Neural progenitor cell (in vitro differentiated cells): ENCODE measurements around the gene KCNK17. TPM values are rescaled to one million over a fixed set of nuclear protein-coding genes. Genes with fewer than 3 reads are reported as not detected.

Source experiments
- DNase-seq: peaks from one replicate; pipeline ENCODE4 v3.0.0-alpha.2; 2016; ENCODE audit warnings: low spot score
- H2AFZ ChIP-seq: fragments of 200-600 bp; sonication (generic); replicated peaks from 2 replicates; pipeline ENCODE4 v1.6.1; 2016; ENCODE audit warnings: antibody characterized with exemption
- H3F3A ChIP-seq: fragments of 200-600 bp; sonication (generic); 2 replicates; pipeline ENCODE4 v1.6.1; 2016; ENCODE audit warnings: antibody characterized with exemption, low read depth
- H3K27ac ChIP-seq: fragments of 200-600 bp; sonication (generic); 2 replicates; pipeline ENCODE4 v1.5.1; 2016; ENCODE audit warnings: mild to moderate bottlenecking
- H3K27me3 ChIP-seq: fragments of 200-600 bp; sonication (generic); 2 replicates; pipeline ENCODE4 v1.6.1; 2016; ENCODE audit warnings: mild to moderate bottlenecking, moderate library complexity
- H3K36me3 ChIP-seq: fragments of 200-600 bp; sonication (generic); 2 replicates; pipeline ENCODE4 v1.5.1; 2016
- H3K4me1 ChIP-seq: fragments of 200-600 bp; sonication (generic); 2 replicates; pipeline ENCODE4 v1.6.1; 2016; ENCODE audit warnings: mixed run types
- H3K4me2 ChIP-seq: fragments of 200-600 bp; sonication (generic); 2 replicates; pipeline ENCODE4 v1.6.1; 2016
- H3K4me3 ChIP-seq: fragments of 200-600 bp; sonication (generic); 2 replicates; pipeline ENCODE4 v1.5.1; 2016
- H3K79me2 ChIP-seq: fragments of 200-600 bp; sonication (generic); 2 replicates; pipeline ENCODE4 v1.6.1; 2016; ENCODE audit warnings: low read depth
- H3K9ac ChIP-seq: fragments of 200-600 bp; sonication (generic); 2 replicates; pipeline ENCODE4 v1.6.1; 2016
- H3K9me3 ChIP-seq: fragments of 200-600 bp; sonication (generic); 2 replicates; pipeline ENCODE4 v1.5.1; 2016; ENCODE audit warnings: low read depth
- H4K20me1 ChIP-seq: fragments of 200-600 bp; sonication (generic); 2 replicates; pipeline ENCODE4 v1.6.1; 2016; ENCODE audit warnings: low read depth
- H3K27ac Mint-ChIP-seq: 3 replicates; pipeline ENCODE4 v1.8.0; 2021; ENCODE audit warnings: mixed read lengths
- H3K27me3 Mint-ChIP-seq: 2 replicates; pipeline ENCODE4 v1.8.0; 2022; ENCODE audit warnings: low read depth, mild to moderate bottlenecking, inconsistent platforms, moderate library complexity, mixed read lengths; ENCODE audit not compliant: insufficient read depth
- H3K36me3 Mint-ChIP-seq: 3 replicates; pipeline ENCODE4 v1.8.0; 2021; ENCODE audit warnings: mixed read lengths
- H3K4me1 Mint-ChIP-seq: 3 replicates; pipeline ENCODE4 v1.8.0; 2021; ENCODE audit warnings: mixed read lengths
- H3K4me3 Mint-ChIP-seq: 3 replicates; pipeline ENCODE4 v1.8.0; 2021; ENCODE audit warnings: mild to moderate bottlenecking, moderate library complexity, mixed read lengths
- H3K9me3 Mint-ChIP-seq: 3 replicates; pipeline ENCODE4 v1.8.0; 2020; ENCODE audit warnings: mixed read lengths
- CTCF ChIP-seq: fragments of 200-600 bp; sonication (generic); IDR thresholded peaks from 2 replicates; pipeline ENCODE4 v1.5.1; 2017; ENCODE audit warnings: antibody characterized with exemption, mild to moderate bottlenecking
- EZH2 ChIP-seq: fragments of 200-600 bp; sonication (generic); IDR thresholded peaks from 2 replicates; pipeline ENCODE4 v1.6.1; 2017; ENCODE audit warnings: antibody characterized with exemption, mild to moderate bottlenecking, moderate library complexity
- EZH2phosphoT487 ChIP-seq: fragments of 200-600 bp; sonication (generic); IDR thresholded peaks from 2 replicates; pipeline ENCODE4 v1.6.1; 2017; ENCODE audit warnings: antibody characterized with exemption
- total RNA-seq: library from RNA; depleted of rRNA; stranded (reverse); fragments of >200 nt; gene quantifications from 2 replicates; pipeline ENCODE4 v1.2.3, GENCODE V29; 2015; ENCODE audit warnings: low replicate concordance

Gene KCNK17
- total RNA-seq, 1 donor from 2014 or later, result not detected

GRCh38 chr6:39303425-39304153 is 10.6 kb downstream of the KCNK17 start:
- no peak overlapping the region for H3K4me2 ChIP-seq
- H3K27me3 ChIP-seq, result no peaks in the 10 kb centered on the region
- no peak overlapping the region for H3K4me3 Mint-ChIP-seq
- no peak overlapping the region for H3K27ac Mint-ChIP-seq
- peaks cover 2% of the 10 kb centered on the region for H3K27me3 Mint-ChIP-seq
- H2AFZ ChIP-seq, result peak overlapping the region; percentile 85
- H3K9me3 Mint-ChIP-seq, result no peaks in the 10 kb centered on the region
- H3K79me2 ChIP-seq, result no peaks in the 10 kb centered on the region
- H3K9me3 ChIP-seq, result no peaks in the 10 kb centered on the region
- H3K4me1 Mint-ChIP-seq, result peaks cover 5% of the 10 kb centered on the region
- H3K27ac ChIP-seq, result no peak overlapping the region
- no peak overlapping the region for H3K9ac ChIP-seq
- no peaks in the 10 kb centered on the region for H4K20me1 ChIP-seq
- no peak for DNase-seq
- H3K4me3 ChIP-seq, result no peak overlapping the region
- H3F3A ChIP-seq, result no peaks in the 10 kb centered on the region
- no peaks in the 10 kb centered on the region for H3K36me3 ChIP-seq
- TF ChIP-seq EZH2phosphoT487 (no peak), EZH2 (no peak)
- H3K36me3 Mint-ChIP-seq, result no peaks in the 10 kb centered on the region
- no peaks in the 10 kb centered on the region for H3K4me1 ChIP-seq

GRCh38 chr6:39302669-39303424 is 11.4 kb downstream of the KCNK17 start:
- H3K4me3 ChIP-seq, result no peak overlapping the region
- H3K9ac ChIP-seq, result no peak overlapping the region
- H3F3A ChIP-seq, result no peaks in the 10 kb centered on the region
- Mint-ChIP-seq H3K27me3 (peaks cover 2% of the 10 kb centered on the region), H3K27ac (peak overlapping the region; percentile 11), H3K4me1 (peaks cover 5% of the 10 kb centered on the region), H3K4me3 (no peak overlapping the region), H3K36me3 (no peaks in the 10 kb centered on the region), H3K9me3 (no peaks in the 10 kb centered on the region)
- no peak overlapping the region for H3K27ac ChIP-seq
- TF ChIP-seq EZH2 (no peak), CTCF (peak; percentile 80), EZH2phosphoT487 (no peak)
- peaks cover under 1% of the 10 kb centered on the region for H3K4me1 ChIP-seq
- no peaks in the 10 kb centered on the region for H3K9me3 ChIP-seq
- H3K36me3 ChIP-seq, result no peaks in the 10 kb centered on the region
- no peaks in the 10 kb centered on the region for H4K20me1 ChIP-seq
- peak overlapping the region; percentile 85 for H2AFZ ChIP-seq
- peak; percentile 93 for DNase-seq
- no peaks in the 10 kb centered on the region for H3K27me3 ChIP-seq
- no peaks in the 10 kb centered on the region for H3K79me2 ChIP-seq
- no peak overlapping the region for H3K4me2 ChIP-seq

- H3K79me2 ChIP-seq, result no peaks in the 10 kb centered on the region
These were observed 12.2 kb downstream of the KCNK17 start for GRCh38 chr6:39302011-39302410.

More at GRCh38 chr6:39302011-39302410, 12.2 kb downstream of the KCNK17 start:
- no peak overlapping the region for H3K4me3 ChIP-seq
- no peak overlapping the region for H3K9ac ChIP-seq
- no peak overlapping the region for H2AFZ ChIP-seq
- no peaks in the 10 kb centered on the region for H3K9me3 ChIP-seq
- no peaks in the 10 kb centered on the region for H3K36me3 ChIP-seq
- Mint-ChIP-seq H3K4me1 (peaks cover 8% of the 10 kb centered on the region), H3K27me3 (peaks cover 2% of the 10 kb centered on the region), H3K36me3 (no peaks in the 10 kb centered on the region), H3K4me3 (no peak overlapping the region), H3K27ac (no peak overlapping the region), H3K9me3 (no peaks in the 10 kb centered on the region)
- peaks cover 5% of the 10 kb centered on the region for H3K4me1 ChIP-seq
- no peaks in the 10 kb centered on the region for H3F3A ChIP-seq
- H4K20me1 ChIP-seq, result no peaks in the 10 kb centered on the region
- no peak for TF ChIP-seq EZH2phosphoT487
- no peak for TF ChIP-seq CTCF
- TF ChIP-seq EZH2, result no peak
- DNase-seq, result no peak
- no peaks in the 10 kb centered on the region for H3K27me3 ChIP-seq
- H3K27ac ChIP-seq, result no peak overlapping the region
- H3K4me2 ChIP-seq, result no peak overlapping the region
